ENCODE results near the gene VIT. TPM values are rescaled to one million over a fixed set of nuclear protein-coding genes. Genes with fewer than 3 reads are reported as not detected.

VIT gene
- polyA plus RNA-seq, 1 experiment = not detected

GRCh38 chr2:36677386-36677785 lies 19.1 kb upstream of the VIT start:
- no peak for DNase-seq (ENCODE audit: low read depth, low spot score)
- Histone ChIP-seq H3K4me3 (ENCODE audit: low read depth, low read length) (no peak overlapping the region), H3K27me3 (ENCODE audit: control insufficient read depth, insufficient read depth, low read length) (no peaks in the 10 kb centered on the region), H3K9me3 (ENCODE audit: control insufficient read depth, insufficient read depth, low read length) (no peaks in the 10 kb centered on the region; the same call in 1 of the 2 replicates), H3K27ac (ENCODE audit: low read depth, low read length) (no peak overlapping the region)
- POLR2A ChIA-PET = no interaction called here
- TF ChIP-seq, protein P1, sequence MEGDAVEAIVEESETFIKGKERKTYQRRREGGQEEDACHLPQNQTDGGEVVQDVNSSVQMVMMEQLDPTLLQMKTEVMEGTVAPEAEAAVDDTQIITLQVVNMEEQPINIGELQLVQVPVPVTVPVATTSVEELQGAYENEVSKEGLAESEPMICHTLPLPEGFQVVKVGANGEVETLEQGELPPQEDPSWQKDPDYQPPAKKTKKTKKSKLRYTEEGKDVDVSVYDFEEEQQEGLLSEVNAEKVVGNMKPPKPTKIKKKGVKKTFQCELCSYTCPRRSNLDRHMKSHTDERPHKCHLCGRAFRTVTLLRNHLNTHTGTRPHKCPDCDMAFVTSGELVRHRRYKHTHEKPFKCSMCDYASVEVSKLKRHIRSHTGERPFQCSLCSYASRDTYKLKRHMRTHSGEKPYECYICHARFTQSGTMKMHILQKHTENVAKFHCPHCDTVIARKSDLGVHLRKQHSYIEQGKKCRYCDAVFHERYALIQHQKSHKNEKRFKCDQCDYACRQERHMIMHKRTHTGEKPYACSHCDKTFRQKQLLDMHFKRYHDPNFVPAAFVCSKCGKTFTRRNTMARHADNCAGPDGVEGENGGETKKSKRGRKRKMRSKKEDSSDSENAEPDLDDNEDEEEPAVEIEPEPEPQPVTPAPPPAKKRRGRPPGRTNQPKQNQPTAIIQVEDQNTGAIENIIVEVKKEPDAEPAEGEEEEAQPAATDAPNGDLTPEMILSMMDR (IDR thresholded peaks at IDR 0.05; ENCODE audit: low read depth, low read length) = no peak
- CTCF ChIA-PET = interaction anchor here (0.8 to 2.6 kb wide), 3 partner anchors 12 to 325 kb away, joined by 4 to 20 read pairs (median 5); no protein-coding TSS in a partner anchor

GRCh38 chr2:36677996-36678605 lies 18.4 kb upstream of the VIT start:
- Histone ChIP-seq H3K9me3 (ENCODE audit: control insufficient read depth, insufficient read depth, low read length) (no peaks in the 10 kb centered on the region; the same call in 1 of the 2 replicates), H3K27me3 (ENCODE audit: control insufficient read depth, insufficient read depth, low read length) (no peaks in the 10 kb centered on the region), H3K4me3 (ENCODE audit: low read depth, low read length) (no peak overlapping the region), H3K27ac (ENCODE audit: low read depth, low read length) (no peak overlapping the region)
- POLR2A ChIA-PET = no interaction called here
- CTCF ChIA-PET = interaction anchor here (1.0 to 2.6 kb wide), 2 partner anchors 13 to 325 kb away, joined by 5 to 20 read pairs; no protein-coding TSS in a partner anchor
- TF ChIP-seq, protein P1 (IDR thresholded peaks at IDR 0.05; ENCODE audit: low read depth, low read length) = no peak
- DNase-seq (ENCODE audit: low read depth, low spot score) = no peak

- H3K9me3 ChIP-seq (ENCODE audit: control insufficient read depth, insufficient read depth, low read length) = no peaks in the 10 kb centered on the region; the same call in 1 of the 2 replicates
- TF ChIP-seq, protein P1 (IDR thresholded peaks at IDR 0.05; ENCODE audit: low read depth, low read length) = no peak
- no peak for DNase-seq (ENCODE audit: low read depth, low spot score)
- no peaks in the 10 kb centered on the region for H3K27me3 ChIP-seq (ENCODE audit: control insufficient read depth, insufficient read depth, low read length)
- ChIA-PET POLR2A (no interaction called here), CTCF (no interaction called here)
- H3K27ac ChIP-seq (ENCODE audit: low read depth, low read length) = no peak overlapping the region
- H3K4me3 ChIP-seq (ENCODE audit: low read depth, low read length) = no peak overlapping the region
Observed at GRCh38 chr2:36678856-36679255, 17.7 kb upstream of the VIT start.

- Histone ChIP-seq H3K4me3 (ENCODE audit: low read depth, low read length) (no peak overlapping the region), H3K9me3 (ENCODE audit: control insufficient read depth, insufficient read depth, low read length) (no peaks in the 10 kb centered on the region; the same call in 1 of the 2 replicates), H3K27ac (ENCODE audit: low read depth, low read length) (no peak overlapping the region), H3K27me3 (ENCODE audit: control insufficient read depth, insufficient read depth, low read length) (no peaks in the 10 kb centered on the region)
- TF ChIP-seq, protein P1 (IDR thresholded peaks at IDR 0.05; ENCODE audit: low read depth, low read length) = no peak
- ChIA-PET POLR2A (no interaction called here), CTCF (interaction anchor here (1.0 to 3.5 kb wide), 4 partner anchors 8 to 327 kb away, joined by 3 to 18 read pairs (median 4); no protein-coding TSS in a partner anchor)
- DNase-seq (ENCODE audit: low read depth, low spot score) = no peak
Observed at GRCh38 chr2:36680012-36680411, 16.5 kb upstream of the VIT start.

DNA sequence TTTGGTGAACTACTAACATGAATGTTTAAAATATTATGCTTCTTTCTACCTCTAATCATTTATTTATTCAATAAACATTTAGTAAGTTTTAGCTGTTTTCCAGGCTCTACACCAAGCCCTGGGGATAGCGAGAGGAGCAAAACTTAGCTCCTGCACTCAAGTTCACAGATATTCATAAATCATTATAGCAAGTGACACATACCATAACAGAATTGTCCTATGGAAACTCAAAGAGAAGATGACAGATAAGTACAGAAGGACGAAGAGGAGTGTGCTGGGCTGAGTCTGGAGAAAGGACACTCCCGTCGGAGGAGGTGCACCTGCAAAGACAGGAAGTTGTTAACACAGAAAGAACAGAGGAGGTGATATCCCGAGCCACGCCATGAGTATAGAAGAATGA lies 13.9 kb upstream of the VIT start:
- DNase-seq (ENCODE audit: low read depth, low spot score) = no peak
- Histone ChIP-seq H3K27ac (ENCODE audit: low read depth, low read length) (no peak overlapping the region), H3K27me3 (ENCODE audit: control insufficient read depth, insufficient read depth, low read length) (no peaks in the 10 kb centered on the region), H3K9me3 (ENCODE audit: control insufficient read depth, insufficient read depth, low read length) (no peaks in the 10 kb centered on the region; the same call in 1 of the 2 replicates), H3K4me3 (ENCODE audit: low read depth, low read length) (no peak overlapping the region)
- ChIA-PET POLR2A (no interaction called here), CTCF (interaction anchor here (3.5 kb wide), 1 partner anchor 18 kb away, joined by 18 read pairs; no protein-coding TSS in a partner anchor)
- TF ChIP-seq, protein P1 (IDR thresholded peaks at IDR 0.05; ENCODE audit: low read depth, low read length) = no peak

Measured in AG04450 (cell line).